Activated T-helper 1 cell treated with anti-CD3 and anti-CD28 coated beads, Interleukin-2, amount 50 U/mL, for 16 hours (primary cell): ENCODE data around the gene RDH11.

Experiments
- DNase-seq, 2 donors: peaks; one replicate each; pipeline ENCODE4 v3.0.0-alpha.2; 2020; ENCODE audit warnings: low read depth in 1 of 2, low spot score in 1 of 2

The RDH11 gene

DNA sequence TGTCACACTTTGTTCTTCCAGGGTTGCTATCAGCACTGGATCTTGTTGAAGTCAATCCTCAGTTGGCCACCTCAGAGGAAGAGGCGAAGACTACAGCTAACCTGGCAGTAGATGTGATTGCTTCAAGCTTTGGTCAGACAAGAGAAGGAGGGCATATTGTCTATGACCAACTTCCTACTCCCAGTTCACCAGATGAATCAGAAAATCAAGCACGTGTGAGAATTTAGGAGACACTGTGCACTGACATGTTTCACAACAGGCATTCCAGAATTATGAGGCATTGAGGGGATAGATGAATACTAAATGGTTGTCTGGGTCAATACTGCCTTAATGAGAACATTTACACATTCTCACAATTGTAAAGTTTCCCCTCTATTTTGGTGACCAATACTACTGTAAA is 44.9 kb downstream of the RDH11 start:
- DNase-seq: no peak

GRCh38 chr14:67650151-67650550 is 45.4 kb downstream of the RDH11 start:
- no peak for DNase-seq

DNA sequence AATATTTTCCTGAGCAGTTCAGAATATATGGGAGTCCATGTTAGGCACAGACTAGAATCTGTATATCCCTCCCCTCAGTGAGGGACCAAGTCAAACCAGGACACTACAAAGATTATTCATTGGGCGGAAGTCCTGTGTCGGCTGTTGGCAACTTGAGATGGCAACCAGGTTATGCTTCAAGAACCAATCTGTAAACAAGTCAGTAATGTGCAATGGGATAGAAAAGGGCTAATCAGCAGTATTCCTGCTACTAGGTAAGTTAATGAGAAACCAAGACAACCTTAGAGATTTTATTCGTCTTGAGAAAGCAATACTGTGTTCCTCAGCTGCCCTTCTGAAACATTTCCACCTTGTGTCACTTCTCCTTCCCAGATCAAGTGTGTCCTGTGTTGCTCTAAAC is 49.4 kb downstream of the RDH11 start:
- no peak for DNase-seq

GRCh38 chr14:67645414-67645813 is 50.1 kb downstream of the RDH11 start:
- no peak for DNase-seq

DNA sequence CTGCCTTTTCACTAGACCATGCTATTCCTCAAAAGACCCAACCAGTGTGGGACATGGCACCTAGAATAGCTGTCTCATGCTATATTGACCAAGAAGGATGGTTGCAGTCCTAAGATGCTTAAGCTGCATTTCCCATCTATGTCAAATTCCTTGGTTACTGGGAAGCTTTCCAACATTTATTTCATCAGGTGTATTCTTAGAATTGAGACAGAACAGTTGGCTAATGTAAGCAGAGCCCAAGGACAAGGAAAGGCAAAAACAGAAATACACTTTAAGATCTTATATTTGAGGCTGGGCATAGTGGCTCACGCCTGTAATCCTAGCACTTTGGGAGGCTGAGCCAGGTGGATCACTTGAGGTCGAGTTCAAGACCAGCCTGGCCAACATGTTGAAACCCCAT is 51.1 kb downstream of the RDH11 start:
- DNase-seq: no peak

DNA sequence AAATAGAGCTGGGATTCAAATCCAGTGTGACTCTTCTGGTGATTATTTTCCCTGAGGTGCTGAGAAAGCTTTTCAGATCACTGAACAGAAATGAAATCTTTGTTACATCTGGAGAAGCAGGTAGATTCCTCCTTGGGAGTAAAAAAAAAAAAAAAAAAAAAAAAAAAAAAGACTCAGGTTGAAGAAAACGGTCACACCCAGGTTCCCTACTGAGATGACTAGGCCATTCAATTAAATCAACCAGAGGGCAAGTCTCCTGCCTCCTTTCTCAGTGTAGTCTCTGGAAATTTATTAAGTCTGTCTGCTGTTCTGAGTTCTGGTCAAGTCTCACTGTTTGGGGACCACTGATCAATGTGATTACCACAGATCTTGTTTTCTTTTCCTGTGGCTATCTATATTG is 51.9 kb downstream of the RDH11 start:
- no peak for DNase-seq

- no peak for DNase-seq
These were observed 53.4 kb downstream of the RDH11 start for GRCh38 chr14:67641902-67642749.

GRCh38 chr14:67641480-67641879 is 54.1 kb downstream of the RDH11 start:
- DNase-seq: no peak

- DNase-seq: no peak
These were observed 56.9 kb downstream of the RDH11 start for GRCh38 chr14:67638642-67639041.

DNA sequence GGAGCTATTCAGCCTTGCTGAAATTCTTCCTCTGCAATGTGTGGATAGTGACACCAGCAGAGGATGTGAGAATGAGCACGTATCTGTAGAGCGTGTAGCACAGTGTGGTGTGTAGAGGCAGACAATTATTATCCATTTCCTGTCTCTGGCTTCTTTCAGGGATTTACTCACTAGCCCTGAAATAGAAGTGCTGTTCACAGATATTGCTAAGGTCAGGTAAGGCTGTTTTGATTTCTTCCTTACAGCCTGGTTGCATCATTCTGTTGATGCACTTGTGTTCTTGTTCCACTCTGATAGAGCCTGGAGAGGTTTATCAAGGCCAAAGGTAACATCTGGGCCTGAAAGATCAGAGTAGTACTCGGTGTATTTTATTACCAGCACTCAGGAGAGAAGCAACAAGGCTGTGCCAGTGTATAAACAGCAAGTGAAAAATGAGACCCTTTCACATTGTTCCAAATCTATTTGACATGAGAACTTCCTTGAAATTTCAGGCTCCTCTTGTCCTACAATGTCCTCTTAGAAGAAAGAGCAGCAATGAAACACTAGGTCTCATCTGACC is 59.1 kb downstream of the RDH11 start:
- no peak for DNase-seq

GRCh38 chr14:67633451-67634147 is 62.0 kb downstream of the RDH11 start:
- no peak for DNase-seq

DNA sequence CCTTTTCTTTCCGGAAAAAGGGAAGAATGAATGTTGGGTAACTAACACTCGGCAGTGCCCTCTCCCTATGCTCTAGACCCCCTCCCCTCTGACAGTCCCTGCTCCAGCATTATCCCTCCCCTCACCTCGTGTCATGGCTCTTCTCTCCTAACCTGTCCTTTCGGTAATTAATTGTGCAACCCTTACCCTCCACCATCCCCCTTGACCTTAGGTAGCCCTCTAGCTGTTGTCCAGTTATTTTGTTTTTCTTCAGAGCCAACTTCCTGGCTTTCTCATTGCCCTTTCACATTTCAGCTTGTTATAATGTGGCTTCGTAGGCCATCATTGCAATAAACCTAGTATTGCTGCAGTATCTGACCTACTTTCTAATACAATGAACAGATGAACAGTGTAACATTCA is 64.6 kb downstream of the RDH11 start:
- no peak for DNase-seq

GRCh38 chr14:67630186-67630585 is 65.4 kb downstream of the RDH11 start:
- DNase-seq: no peak

- no peak for DNase-seq
These were observed 68.0 kb downstream of the RDH11 start for GRCh38 chr14:67627519-67627918.
